Vagina (tissue), 2 donors: ENCODE measurements around the gene TMEM240.

Source experiments
- POLR2A ChIP-seq, 2 donors: fragments of 450-650 bp; IDR thresholded peaks; one replicate each; pipeline ENCODE4 v1.6.1; 2017; ENCODE audit warnings: antibody characterized with exemption in 2 of 2, mild to moderate bottlenecking in 2 of 2, moderate library complexity in 2 of 2
- TF ChIP-seq, protein P1 (sequence below), 3 experiments: fragments of 450-650 bp in 2 of 3; fragments of 200-600 bp in 1 of 3; sonication (generic) in 1 of 3; IDR thresholded peaks; one replicate each; pipeline ENCODE4 v1.5.1; 2017 to 2019; ENCODE audit warnings: antibody characterized with exemption in 3 of 3, mild to moderate bottlenecking in 2 of 3, moderate library complexity in 2 of 3

DNA sequence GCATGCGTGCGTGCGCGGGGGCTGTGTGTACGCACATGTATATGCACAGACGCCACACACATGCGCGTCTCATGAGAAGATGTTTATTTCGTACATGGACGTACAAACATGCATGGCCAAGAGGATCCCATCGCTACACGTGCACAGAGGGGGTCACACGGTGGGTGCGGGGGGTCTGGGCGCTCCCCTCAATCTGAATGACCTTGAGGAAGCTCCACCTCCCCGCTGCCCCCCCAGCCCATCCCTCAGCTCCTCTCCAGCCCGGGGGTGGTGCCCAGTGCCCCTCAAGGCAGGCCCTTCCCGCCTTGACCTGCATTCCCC is 1.5 kb downstream of the TMEM240 start:
- TF ChIP-seq POLR2A (IDR thresholded peaks at IDR 0.05), result no peak
- TF ChIP-seq, protein P1, sequence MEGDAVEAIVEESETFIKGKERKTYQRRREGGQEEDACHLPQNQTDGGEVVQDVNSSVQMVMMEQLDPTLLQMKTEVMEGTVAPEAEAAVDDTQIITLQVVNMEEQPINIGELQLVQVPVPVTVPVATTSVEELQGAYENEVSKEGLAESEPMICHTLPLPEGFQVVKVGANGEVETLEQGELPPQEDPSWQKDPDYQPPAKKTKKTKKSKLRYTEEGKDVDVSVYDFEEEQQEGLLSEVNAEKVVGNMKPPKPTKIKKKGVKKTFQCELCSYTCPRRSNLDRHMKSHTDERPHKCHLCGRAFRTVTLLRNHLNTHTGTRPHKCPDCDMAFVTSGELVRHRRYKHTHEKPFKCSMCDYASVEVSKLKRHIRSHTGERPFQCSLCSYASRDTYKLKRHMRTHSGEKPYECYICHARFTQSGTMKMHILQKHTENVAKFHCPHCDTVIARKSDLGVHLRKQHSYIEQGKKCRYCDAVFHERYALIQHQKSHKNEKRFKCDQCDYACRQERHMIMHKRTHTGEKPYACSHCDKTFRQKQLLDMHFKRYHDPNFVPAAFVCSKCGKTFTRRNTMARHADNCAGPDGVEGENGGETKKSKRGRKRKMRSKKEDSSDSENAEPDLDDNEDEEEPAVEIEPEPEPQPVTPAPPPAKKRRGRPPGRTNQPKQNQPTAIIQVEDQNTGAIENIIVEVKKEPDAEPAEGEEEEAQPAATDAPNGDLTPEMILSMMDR (IDR thresholded peaks at IDR 0.05), result no peak
